DOHH2 (cell line): Measurements from ENCODE around the gene PRKD3.

Experiments
- CTCF ChIP-seq: fragments of 200-600 bp; sonication (generic); IDR thresholded peaks from one replicate; pipeline ENCODE4 v1.5.1; 2014; ENCODE audit warnings: antibody characterized with exemption, mild to moderate bottlenecking, low read depth, low read length; ENCODE audit not compliant: poor library complexity, severe bottlenecking
- EZH2phosphoT487 ChIP-seq: fragments of 200-600 bp; sonication (generic); IDR thresholded peaks from 2 replicates; pipeline ENCODE4 v1.6.1; 2017; ENCODE audit warnings: borderline replicate concordance, mild to moderate bottlenecking, antibody characterized with exemption, low read length, moderate library complexity, mixed read lengths

- TF ChIP-seq CTCF: no peak
- TF ChIP-seq EZH2phosphoT487: no peak
Observed at GRCh38 chr2:37315364-37315763, 9.3 kb downstream of the PRKD3 start.
